ENCODE measurements around the gene DCAF16. TPM values are rescaled to one million over a fixed set of nuclear protein-coding genes. Genes with fewer than 3 reads are reported as not detected.

Gene DCAF16
- total and polyA plus RNA-seq, 10 of the 15 experiments (the other 5 are each of a cell fraction or from before 2014, with no cell fraction given): 5.8 to 48.6 (median 26.0) TPM

- WGBS (ENCODE audit: insufficient coverage, insufficient replicate concordance, low lambda C conversion rate, missing lambda C conversion rate): 95% methylated on average over 2 of the region's 2 CpGs
- intact Hi-C loops (cut with micrococcal nuclease; ENCODE audit: unreplicated experiment): no loop called here
- POLR2A ChIA-PET: no interaction called here
Observed at GRCh38 chr4:17846266-17846665, 35.7 kb upstream of the DCAF16 start.

More at GRCh38 chr4:17846266-17846665, 35.7 kb upstream of the DCAF16 start:
- H3K9ac ChIP-seq (ENCODE audit: control insufficient read depth, insufficient read depth, low read length): no peak overlapping the region
- ATAC-seq (no peak), DNase-seq (ENCODE audit: low read depth, low spot score) (no peak), FAIRE-seq (no peak)
- H3K27me3 ChIP-seq (replicated peaks in 1 of 2; ENCODE audit: control insufficient read depth in 2 of 2, insufficient read depth in 2 of 2, low read length in 1 of 2): no peaks in the 10 kb centered on the region
- no peak overlapping the region for H2AFZ ChIP-seq (ENCODE audit: control insufficient read depth, low read depth, low read length)
- no TSS peak for BruUV-seq (replicated peaks)
- H3K36me3 ChIP-seq (ENCODE audit: control insufficient read depth in 2 of 2, insufficient read depth in 2 of 2, low read length in 1 of 2): peaks cover 4 to 12% of the 10 kb centered on the region in 2 experiments; a peak in 3 of 4 replicates
- H3K4me3 ChIP-seq: no peak overlapping the region
- no peaks in the 10 kb centered on the region for H3K79me2 ChIP-seq (ENCODE audit: control insufficient read depth, insufficient read depth, low read length)
- ChIA-PET CTCF (no interaction called here), SMC1A (ENCODE audit: uncharacterized antibody, unreplicated experiment) (interaction anchor here (1.4 kb wide), 1 partner anchor 30 kb away, joined by 3 read pairs; no protein-coding TSS in a partner anchor), RAD21 (ENCODE audit: unreplicated experiment) (no interaction called here)
- in situ Hi-C loops (cut with MboI): no loop called here
- TF ChIP-seq CBX5 (IDR thresholded peaks at IDR 0.05; ENCODE audit: low read depth) (no peak), RAD21 (IDR thresholded peaks at IDR 0.05; ENCODE audit: insufficient read depth, low read depth, low read length) (no peak), NR2C2 (IDR thresholded peaks at IDR 0.05; ENCODE audit: borderline replicate concordance, control insufficient read depth, insufficient read length, low read depth) (no peak), ZBED1 (IDR thresholded peaks at IDR 0.05; ENCODE audit: borderline replicate concordance) (no peak), ZNF217 (IDR thresholded peaks at IDR 0.05) (no peak), BMI1 (IDR thresholded peaks at IDR 0.05; ENCODE audit: borderline replicate concordance) (no peak), EZH2 (IDR thresholded peaks at IDR 0.05; ENCODE audit: borderline replicate concordance, control insufficient read depth, low read depth, low read length) (no peak), CTCF (IDR thresholded peaks at IDR 0.05 in 2 of 3, conservative IDR thresholded peaks at IDR 0.05 in 1 of 3; ENCODE audit: control insufficient read depth in 2 of 3, extremely low read depth in 1 of 3, insufficient read depth in 1 of 3, low read depth in 3 of 3, low read length in 3 of 3) (no peak), CEBPZ (IDR thresholded peaks at IDR 0.05; ENCODE audit: low read depth, low read length) (no peak), NRF1 (conservative IDR thresholded peaks at IDR 0.05; ENCODE audit: low read depth, low read length) (no peak)
- no peak overlapping the region for H3K4me2 ChIP-seq (ENCODE audit: control insufficient read depth, insufficient read depth)
- no peaks in the 10 kb centered on the region for H3K4me1 ChIP-seq (ENCODE audit: control insufficient read depth, insufficient read depth, low read length)
- no peaks in the 10 kb centered on the region for H3K9me3 ChIP-seq (replicated peaks; ENCODE audit: control insufficient read depth, insufficient read depth, low read length)
- no peaks in the 10 kb centered on the region for H4K20me1 ChIP-seq (ENCODE audit: control insufficient read depth, insufficient read depth)
- no peak overlapping the region for H3K27ac ChIP-seq (ENCODE audit: control insufficient read depth, insufficient read depth)

Measured in GM12878 (cell line).